ENCODE results near the gene SPACA4.

DNA sequence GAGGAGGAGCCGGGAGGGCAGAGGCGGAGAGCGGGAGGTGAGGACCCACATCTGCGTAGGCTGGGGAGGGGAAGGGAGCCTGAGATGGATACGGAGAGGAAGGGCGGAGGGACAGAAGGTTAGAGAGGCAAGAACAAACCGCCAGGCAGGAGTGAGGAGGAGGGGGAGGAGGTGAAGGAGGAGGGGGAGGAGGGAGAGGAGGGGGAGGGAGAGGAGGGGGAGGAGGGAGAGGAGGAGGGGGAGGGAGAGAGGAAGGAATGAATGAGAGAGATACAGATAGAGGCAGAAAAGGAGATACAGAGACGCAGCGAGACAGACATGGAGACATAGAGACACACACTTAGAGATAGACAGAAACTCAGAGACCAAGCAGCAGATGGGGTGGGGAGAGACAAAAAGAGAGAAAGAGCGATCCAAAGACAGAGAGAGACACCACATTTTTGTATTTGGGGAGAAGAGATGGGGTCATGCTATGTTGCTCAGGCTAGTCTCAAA is 40.2 kb downstream of the SPACA4 start:
- TF ChIP-seq, protein P1, sequence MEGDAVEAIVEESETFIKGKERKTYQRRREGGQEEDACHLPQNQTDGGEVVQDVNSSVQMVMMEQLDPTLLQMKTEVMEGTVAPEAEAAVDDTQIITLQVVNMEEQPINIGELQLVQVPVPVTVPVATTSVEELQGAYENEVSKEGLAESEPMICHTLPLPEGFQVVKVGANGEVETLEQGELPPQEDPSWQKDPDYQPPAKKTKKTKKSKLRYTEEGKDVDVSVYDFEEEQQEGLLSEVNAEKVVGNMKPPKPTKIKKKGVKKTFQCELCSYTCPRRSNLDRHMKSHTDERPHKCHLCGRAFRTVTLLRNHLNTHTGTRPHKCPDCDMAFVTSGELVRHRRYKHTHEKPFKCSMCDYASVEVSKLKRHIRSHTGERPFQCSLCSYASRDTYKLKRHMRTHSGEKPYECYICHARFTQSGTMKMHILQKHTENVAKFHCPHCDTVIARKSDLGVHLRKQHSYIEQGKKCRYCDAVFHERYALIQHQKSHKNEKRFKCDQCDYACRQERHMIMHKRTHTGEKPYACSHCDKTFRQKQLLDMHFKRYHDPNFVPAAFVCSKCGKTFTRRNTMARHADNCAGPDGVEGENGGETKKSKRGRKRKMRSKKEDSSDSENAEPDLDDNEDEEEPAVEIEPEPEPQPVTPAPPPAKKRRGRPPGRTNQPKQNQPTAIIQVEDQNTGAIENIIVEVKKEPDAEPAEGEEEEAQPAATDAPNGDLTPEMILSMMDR (IDR thresholded peaks at IDR 0.05; ENCODE audit: low read length) = no peak
- no peak for TF ChIP-seq EZH2 (optimal IDR thresholded peaks at IDR 0.05; ENCODE audit: low read depth, low read length)

All from MM.1S (cell line).